ENCODE data around the gene CDA. TPM values are rescaled to one million over a fixed set of nuclear protein-coding genes. Genes with fewer than 3 reads are reported as not detected.

CDA gene
- total and polyA plus RNA-seq, 2 of the 8 experiments (the other 6 are each of a cell fraction or from before 2014, with no cell fraction given) = 4.4 to 11.3 TPM

GRCh38 chr1:20573987-20574386 lies 14.9 kb upstream of the CDA start (continued):
- TF ChIP-seq JUND (IDR thresholded peaks at IDR 0.05; ENCODE audit: low read length) (no peak), EZH2 (IDR thresholded peaks at IDR 0.05; ENCODE audit: low read depth, low read length, severe bottlenecking) (no peak), MAX (IDR thresholded peaks at IDR 0.05) (no peak), RNF2 (IDR thresholded peaks at IDR 0.05; ENCODE audit: borderline replicate concordance, low read depth, low read length, missing control alignments, poor library complexity, severe bottlenecking) (no peak)

All from H1 (cell line).